ENCODE data around the gene CST1.
"Not testable (repeated sequence)": the region's sequence is repeated elsewhere in the genome, so short reads cannot be mapped to it uniquely, and the experiment has no call there.

Gene CST1

DNA sequence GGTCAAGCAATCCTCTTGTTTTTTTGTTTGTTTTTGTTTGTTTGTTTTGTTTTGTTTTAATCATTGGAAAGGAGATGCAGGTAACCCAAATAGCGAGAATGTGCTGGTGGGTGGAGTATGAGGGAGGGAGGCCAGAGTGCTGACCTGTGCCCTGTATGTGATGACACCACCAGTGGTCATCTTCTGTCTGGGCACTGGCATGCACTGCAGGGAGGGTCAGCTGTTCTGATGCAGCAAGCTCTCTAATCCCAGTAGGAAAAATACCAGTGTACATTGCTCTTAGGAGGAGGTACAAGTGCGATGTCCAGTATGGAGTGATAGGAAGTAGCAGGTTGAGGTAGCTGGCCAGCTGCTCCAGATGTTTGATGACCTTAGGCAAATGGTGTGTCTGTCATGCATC is 2.9 kb upstream of the CST1 start:
- no peak for DNase-seq

GRCh38 chr20:23753194-23753548 is 2.4 kb upstream of the CST1 start:
- no peak for DNase-seq

DNA sequence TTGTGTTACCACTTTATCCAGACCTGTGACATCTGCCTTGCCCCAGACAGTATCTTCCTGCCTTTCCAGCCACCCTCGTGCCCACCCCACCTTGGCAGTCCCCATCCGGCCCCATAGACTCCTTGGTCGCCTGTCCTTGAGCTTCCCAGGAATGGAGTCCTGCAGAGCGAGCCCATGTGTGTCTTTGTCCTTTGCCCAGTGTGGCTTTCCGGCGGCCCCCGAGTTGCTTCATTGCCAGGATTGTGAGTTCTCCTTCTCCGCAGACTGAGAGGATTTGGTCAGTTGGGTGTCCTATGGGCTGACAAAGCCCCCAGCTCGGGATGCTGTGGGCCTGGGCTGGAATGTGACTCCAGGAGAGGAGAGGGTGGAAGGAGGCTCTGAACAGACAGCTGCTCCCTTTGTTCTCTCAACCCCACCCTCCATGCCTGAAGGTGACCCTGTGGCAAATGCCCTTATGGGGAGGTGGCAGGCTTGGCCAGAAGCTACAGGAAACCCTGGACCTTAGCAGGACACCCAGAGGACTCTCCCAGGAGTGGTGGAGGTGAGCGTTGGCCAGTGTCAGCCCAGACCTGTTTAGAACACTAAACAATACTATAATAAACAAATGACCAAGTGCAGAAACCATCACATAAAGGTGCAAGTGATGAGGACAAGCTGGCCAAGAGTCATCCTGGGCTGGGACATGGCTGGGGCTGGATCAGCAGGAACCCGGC is 1.9 kb upstream of the CST1 start:
- no peak for DNase-seq

GRCh38 chr20:23752019-23752418 is 1.3 kb upstream of the CST1 start:
- no peak for DNase-seq

GRCh38 chr20:23749746-23750145 is 989 bp downstream of the CST1 start:
- no peak for DNase-seq

- not testable (repeated sequence) for DNase-seq
These were observed 1.8 kb downstream of the CST1 start for GRCh38 chr20:23748975-23749374.

GRCh38 chr20:23747551-23747950 is 3.2 kb downstream of the CST1 start:
- not testable (repeated sequence) for DNase-seq

DNA sequence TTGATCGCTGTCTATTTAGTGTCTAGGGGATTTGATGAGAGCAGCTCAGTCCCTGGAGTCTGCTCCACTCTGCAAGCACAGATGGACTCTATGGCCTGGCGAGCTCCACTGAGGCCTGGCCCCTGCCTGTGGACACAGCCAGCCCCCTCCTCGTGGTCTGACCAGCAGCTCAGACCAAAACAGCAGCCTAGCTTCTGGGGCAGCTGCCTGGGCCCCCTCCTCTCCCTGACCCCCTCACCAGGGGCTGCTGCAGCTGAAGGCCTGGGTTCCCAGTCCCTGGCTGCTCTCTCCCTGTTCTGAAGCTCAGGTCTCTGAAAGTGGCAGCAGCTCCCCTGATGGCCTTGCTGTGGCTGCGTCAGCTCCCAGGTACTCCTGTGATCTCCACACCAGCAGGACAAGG is 3.6 kb downstream of the CST1 start:
- not testable (repeated sequence) for DNase-seq

DNA sequence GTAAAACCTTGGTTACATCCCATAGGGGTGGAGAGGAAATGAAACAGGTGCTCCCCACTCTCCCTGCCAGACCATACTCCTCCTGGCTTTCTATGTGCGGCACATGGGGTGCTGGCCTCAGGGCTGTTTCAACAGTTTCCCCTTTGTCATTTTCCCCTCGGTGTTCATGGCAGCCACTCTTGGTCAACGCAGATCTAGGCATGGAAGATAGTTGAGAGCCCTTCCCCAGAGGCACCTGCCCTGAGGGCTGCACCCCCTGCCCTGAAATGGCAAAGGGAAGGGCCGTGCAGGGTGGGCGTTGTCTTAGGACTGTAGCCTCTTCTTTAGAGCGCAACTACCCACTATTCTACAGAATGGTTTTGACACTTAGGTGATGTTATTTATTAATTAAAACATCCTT is 4.4 kb downstream of the CST1 start:
- no peak for DNase-seq

GRCh38 chr20:23745247-23745646 is 5.5 kb downstream of the CST1 start:
- no peak for DNase-seq

GRCh38 chr20:23744817-23745216 is 5.9 kb downstream of the CST1 start:
- no peak for DNase-seq

- not testable (repeated sequence) for DNase-seq
These were observed 15.3 kb downstream of the CST1 start for GRCh38 chr20:23735391-23735790.

DNA sequence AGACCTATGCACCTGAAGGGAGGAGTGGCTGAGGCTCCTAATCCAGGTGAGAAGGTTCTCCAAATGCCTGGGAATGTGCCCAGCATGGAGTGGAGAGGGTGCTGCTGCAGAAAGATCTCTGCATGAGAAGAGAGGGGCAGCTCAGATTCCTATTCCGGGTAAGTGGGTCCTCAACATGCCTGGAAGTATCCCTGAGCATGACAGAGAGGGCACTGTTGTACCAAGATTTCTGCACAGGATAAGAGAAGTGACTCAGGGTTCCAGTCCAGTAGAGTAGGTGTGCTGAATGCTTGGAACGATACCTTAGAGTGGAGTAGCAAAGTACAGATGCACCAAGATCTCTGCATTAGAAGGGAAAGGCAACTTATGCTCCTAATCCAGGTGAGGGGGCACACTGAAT is 15.8 kb downstream of the CST1 start:
- DNase-seq: not testable (repeated sequence)

GRCh38 chr20:23734440-23734839 is 16.3 kb downstream of the CST1 start:
- not testable (repeated sequence) for DNase-seq

DNA sequence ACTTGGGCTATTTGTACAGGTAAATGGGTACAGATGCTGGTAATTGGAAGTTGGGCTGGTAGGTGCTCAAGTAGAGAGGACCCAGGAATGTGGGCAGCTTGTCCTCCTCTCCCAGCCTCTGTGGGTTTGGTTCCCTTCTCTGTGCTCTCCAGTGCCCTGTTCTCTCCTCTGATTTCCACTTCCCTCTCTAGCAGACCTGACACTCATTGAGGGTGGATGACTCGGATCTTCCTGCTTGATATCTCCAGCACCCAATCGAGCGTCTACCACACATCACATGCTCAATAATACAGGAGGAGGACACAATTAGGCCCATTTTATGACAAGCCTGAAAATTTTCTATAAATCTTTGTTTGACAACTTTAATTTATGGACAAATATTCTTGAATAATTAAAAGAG is 23.7 kb downstream of the CST1 start:
- no peak for DNase-seq

DNA sequence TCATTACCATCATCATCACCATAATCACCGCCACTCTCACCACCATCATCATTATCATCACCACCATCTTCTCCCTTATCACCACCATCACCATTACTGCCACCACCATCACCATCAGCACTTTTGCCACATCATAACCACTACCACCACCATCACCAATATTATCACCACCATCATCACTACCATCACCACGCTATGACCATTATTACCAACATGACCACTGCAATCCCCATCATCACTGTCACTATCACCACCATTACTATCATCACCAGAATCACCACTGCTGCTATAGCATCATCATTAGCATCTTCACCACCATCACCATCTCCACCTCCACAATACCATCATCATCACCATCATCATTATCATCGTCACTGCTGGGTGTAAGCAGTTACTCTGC is 25.6 kb downstream of the CST1 start:
- DNase-seq: no peak

- DNase-seq: not testable (repeated sequence)
These were observed 27.0 kb downstream of the CST1 start for GRCh38 chr20:23723659-23724307.

- DNase-seq: not testable (repeated sequence)
These were observed 27.9 kb downstream of the CST1 start for GRCh38 chr20:23722851-23723250.

DNA sequence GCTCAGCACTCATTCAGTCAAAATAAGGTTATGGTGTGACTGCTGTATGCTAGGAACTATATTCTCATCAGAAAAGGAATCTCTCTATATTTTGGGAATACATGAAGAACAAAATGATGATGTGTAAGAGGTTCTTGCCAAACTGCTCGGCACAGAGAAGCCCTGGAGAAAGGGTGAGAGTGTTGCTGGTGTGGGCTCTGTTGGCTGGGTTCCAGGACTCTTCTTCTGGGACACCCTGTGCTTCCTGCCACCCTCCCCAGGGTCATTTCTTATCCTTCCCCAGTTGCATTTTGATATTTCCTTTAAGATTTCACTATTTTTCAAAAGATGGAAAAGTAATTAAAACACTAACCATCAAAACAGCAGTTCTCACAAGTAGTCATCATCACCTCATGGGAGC is 28.8 kb downstream of the CST1 start:
- no peak for DNase-seq

- DNase-seq: not testable (repeated sequence)
These were observed 31.4 kb downstream of the CST1 start for GRCh38 chr20:23719351-23719750.

DNA sequence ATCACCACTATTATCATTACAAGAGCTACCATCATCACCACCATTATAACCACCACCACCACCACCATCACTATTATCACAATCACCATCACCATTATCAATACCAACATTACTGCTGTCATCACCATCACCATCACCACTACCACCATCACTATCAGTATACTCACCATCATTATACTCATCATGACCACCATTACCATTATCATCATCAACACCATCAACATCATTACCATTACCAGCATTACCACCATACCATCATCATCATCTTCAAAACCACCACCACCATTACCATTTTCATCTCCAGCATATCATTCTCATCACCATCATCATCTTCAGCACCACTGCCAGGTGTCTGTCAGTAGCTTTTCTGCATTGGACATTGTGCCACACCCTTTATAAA is 39.0 kb downstream of the CST1 start:
- not testable (repeated sequence) for DNase-seq

- DNase-seq: no peak
These were observed 40.0 kb downstream of the CST1 start for GRCh38 chr20:23710771-23711170.

DNA sequence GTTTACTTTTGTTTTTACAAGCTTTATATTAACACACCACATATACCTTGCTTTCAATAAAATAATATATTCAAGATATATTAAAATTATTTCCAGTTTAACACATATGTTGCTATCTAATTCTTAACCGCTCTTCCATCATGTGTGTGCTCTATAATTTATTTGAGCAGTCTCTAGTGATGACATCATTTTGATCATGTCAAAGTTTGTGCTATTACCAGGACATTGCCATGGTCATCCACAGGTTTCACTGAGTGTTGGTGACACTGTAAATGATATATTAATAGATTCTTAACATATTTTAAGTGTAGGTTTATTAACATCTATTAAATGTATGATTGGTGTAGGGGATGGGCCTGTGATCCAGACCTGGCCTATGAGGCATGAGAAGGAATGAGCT is 44.8 kb downstream of the CST1 start:
- DNase-seq: no peak

- no peak for DNase-seq
These were observed 48.7 kb downstream of the CST1 start for GRCh38 chr20:23702021-23702420.

GRCh38 chr20:23700931-23701330 is 49.8 kb downstream of the CST1 start:
- no peak for DNase-seq

Data from activated CD4-positive, CD25-positive, alpha-beta regulatory T cell (primary cell).